HepG2 (cell line): ENCODE data around the gene SLCO4A1. TPM values are rescaled to one million over a fixed set of nuclear protein-coding genes. Genes with fewer than 3 reads are reported as not detected.

ENCODE experiments used
- ATAC-seq: fragments of 200-7000 bp; cut with Tn5 transposase; 3 replicates; pipeline ENCODE4 v1.9.1; 2020; ENCODE audit warnings: mild to moderate bottlenecking, moderate library complexity
- BruUV-seq: library from RNA; stranded (reverse); fragments of 400-500 nt; replicated peaks from 2 replicates; lab custom pipeline; 2021; lab: Mats Ljungman, UMichigan
- CTCF ChIA-PET: fragments of 300-600 bp; formaldehyde crosslinking; extraction: SDS; loops from one replicate; lab custom pipeline; 2021; ENCODE audit warnings: low total read pairs, inconsistent platforms, low intra/inter-chr PET ratio; lab: Yijun Ruan, JAX
- POLR2A ChIA-PET: fragments of 350-600 bp; sonication (Branson Sonifier 250); formaldehyde crosslinking; loops from one replicate; lab custom pipeline; 2020; ENCODE audit warnings: antibody characterized with exemption, inconsistent platforms; lab: Yijun Ruan, JAX
- DNase-seq: peaks from one replicate; pipeline ENCODE4 v3.0.0-alpha.2; 2015; ENCODE audit warnings: low spot score
- FAIRE-seq: peaks from 3 replicates; lab custom pipeline; 2011; peaks lifted over from hg19 to GRCh38; lab: Jason Lieb, UNC
- H2AFZ ChIP-seq: one replicate; pipeline ENCODE4 v1.6.1; 2011; ENCODE audit warnings: low read length, inconsistent platforms
- H3K27ac ChIP-seq: fragments of 300-600 bp; 3 replicates; pipeline ENCODE4 v1.8.0; 2011; ENCODE audit warnings: mixed run types, mild to moderate bottlenecking, mixed read lengths, low read length, inconsistent platforms; ENCODE audit not compliant: insufficient read depth; ENCODE audit errors: extremely low read length
- H3K27me3 ChIP-seq, 2 experiments: fragments of 200-600 bp in 1 of 2; 2 replicates in 1 of 2; 3 replicates in 1 of 2; pipeline versions ENCODE4 v1.6.0 to v1.8.0; 2011; ENCODE audit warnings: low read length in 2 of 2, mild to moderate bottlenecking in 2 of 2, moderate library complexity in 2 of 2, inconsistent platforms in 1 of 2; ENCODE audit not compliant: insufficient read depth in 2 of 2, control insufficient read depth in 1 of 2
- H3K36me3 ChIP-seq, 2 experiments: fragments of 200-600 bp in 1 of 2; replicated peaks in 1 of 2; 2 replicates in 1 of 2; 3 replicates in 1 of 2; pipeline versions ENCODE4 v1.5.1 to v1.8.0; 2011; ENCODE audit warnings: low read length in 2 of 2, inconsistent platforms in 1 of 2; ENCODE audit not compliant: insufficient read depth in 2 of 2, control insufficient read depth in 1 of 2
- H3K4me1 ChIP-seq: 2 replicates; pipeline ENCODE4 v1.5.1; 2012; ENCODE audit warnings: low read length, inconsistent platforms; ENCODE audit not compliant: insufficient read depth
- H3K4me2 ChIP-seq: 2 replicates; pipeline ENCODE4 v1.6.0; 2011; ENCODE audit warnings: low read depth, low read length, inconsistent platforms
- H3K4me3 ChIP-seq, 3 experiments: fragments of 200-600 bp in 1 of 3; sonication (generic), shearing (Covaris generic) in 1 of 3; replicated peaks in 1 of 3; 2 replicates each; pipeline ENCODE4 v1.5.1; 2011 to 2016; ENCODE audit warnings: low read length in 3 of 3, inconsistent platforms in 2 of 3, low read depth in 2 of 3, mild to moderate bottlenecking in 2 of 3, control low read depth in 1 of 3, mixed read lengths in 1 of 3; ENCODE audit not compliant: insufficient read depth in 1 of 3
- H3K79me2 ChIP-seq: one replicate; pipeline ENCODE4 v1.6.1; 2011; ENCODE audit warnings: low read length, inconsistent platforms; ENCODE audit not compliant: insufficient read depth
- H3K9ac ChIP-seq: 2 replicates; pipeline ENCODE4 v1.6.0; 2011; ENCODE audit warnings: mild to moderate bottlenecking, low read depth, low read length, inconsistent platforms; ENCODE audit not compliant: insufficient read depth
- H3K9me3 ChIP-seq: 2 replicates; pipeline ENCODE4 v1.5.1; 2012; ENCODE audit warnings: mild to moderate bottlenecking, low read length
- H4K20me1 ChIP-seq: 2 replicates; pipeline ENCODE4 v1.6.0; 2011; ENCODE audit warnings: inconsistent platforms, mild to moderate bottlenecking, low read length, moderate library complexity; ENCODE audit not compliant: insufficient read depth
- AGO2 ChIP-seq: fragments of 200-400 bp; formaldehyde crosslinking; optimal IDR thresholded peaks from 2 replicates; pipeline ENCODE3; 2017; ENCODE audit warnings: mild to moderate bottlenecking, low read depth, low read length, moderate library complexity
- ARHGAP35 ChIP-seq: sonication (generic); formaldehyde crosslinking; IDR thresholded peaks from 2 replicates; pipeline ENCODE4 v1.9.0; 2022; ENCODE audit warnings: mild to moderate bottlenecking, inconsistent platforms, moderate library complexity, missing genetic modification reagents, borderline replicate concordance
- ASH2L ChIP-seq: fragments of 300-600, 200-600 bp; sonication (generic); IDR thresholded peaks from 2 replicates; pipeline ENCODE4 v1.7.0; 2017; ENCODE audit warnings: low read depth, mild to moderate bottlenecking, moderate library complexity, mixed read lengths, low read length; ENCODE audit not compliant: insufficient read length
- CBX2 ChIP-seq, 2 experiments: fragments of 200-600 bp in 1 of 2; sonication (generic); formaldehyde crosslinking in 1 of 2; IDR thresholded peaks; 2 replicates each; pipeline versions ENCODE4 v1.7.0 to v1.8.1; 2018 to 2022; ENCODE audit warnings: low read depth in 2 of 2, low read length in 1 of 2, mild to moderate bottlenecking in 1 of 2, missing genetic modification reagents in 1 of 2
- DNMT1 ChIP-seq: sonication (generic); formaldehyde crosslinking; IDR thresholded peaks from 2 replicates; pipeline ENCODE4 v1.5.1; 2020; ENCODE audit warnings: mild to moderate bottlenecking, missing genetic modification reagents
- GABPB1 ChIP-seq: IDR thresholded peaks from 2 replicates; pipeline ENCODE4 v1.6.1; 2016; ENCODE audit warnings: mild to moderate bottlenecking, missing genetic modification reagents, moderate library complexity, missing compliant biosample characterization
- HOXA3 ChIP-seq: sonication (generic); formaldehyde crosslinking; IDR thresholded peaks from 2 replicates; pipeline ENCODE4 v1.5.0; 2020; ENCODE audit warnings: missing genetic modification reagents
- HOXA5 ChIP-seq: sonication (generic); formaldehyde crosslinking; IDR thresholded peaks from 2 replicates; pipeline ENCODE4 v1.4.0; 2020; ENCODE audit warnings: missing genetic modification reagents
- KDM6A ChIP-seq: IDR thresholded peaks from 2 replicates; pipeline ENCODE4 v1.6.1; 2016; ENCODE audit warnings: low read depth
- KLF13 ChIP-seq: sonication (generic); formaldehyde crosslinking; IDR thresholded peaks from 2 replicates; pipeline ENCODE4 v1.4.0; 2020; ENCODE audit warnings: mild to moderate bottlenecking, missing genetic modification reagents
- MTA1 ChIP-seq: sonication (generic); formaldehyde crosslinking; IDR thresholded peaks from 2 replicates; pipeline ENCODE4 v1.4.0; 2020; ENCODE audit warnings: missing genetic modification reagents, mild to moderate bottlenecking, borderline replicate concordance
- RBAK ChIP-seq: sonication (generic); formaldehyde crosslinking; IDR thresholded peaks from 2 replicates; pipeline ENCODE4 v1.5.1; 2020; ENCODE audit warnings: mild to moderate bottlenecking, missing genetic modification reagents
- SETDB1 ChIP-seq: sonication (generic); formaldehyde crosslinking; IDR thresholded peaks from 2 replicates; pipeline ENCODE4 v1.5.1; 2020; ENCODE audit warnings: missing genetic modification reagents, mild to moderate bottlenecking, borderline replicate concordance
- ZNF136 ChIP-seq: sonication (generic); formaldehyde crosslinking; IDR thresholded peaks from 2 replicates; pipeline ENCODE4 v1.8.1; 2022; ENCODE audit warnings: low read depth, mild to moderate bottlenecking, moderate library complexity, missing genetic modification reagents
- ZNF224 ChIP-seq: sonication (generic); formaldehyde crosslinking; IDR thresholded peaks from 2 replicates; pipeline ENCODE4 v1.5.0; 2020; ENCODE audit warnings: mild to moderate bottlenecking, missing genetic modification reagents
- ZNF33A ChIP-seq: sonication (generic); formaldehyde crosslinking; IDR thresholded peaks from 2 replicates; pipeline ENCODE4 v1.5.1; 2020; ENCODE audit warnings: missing genetic modification reagents, mild to moderate bottlenecking, moderate library complexity, borderline replicate concordance
- ZNF513 ChIP-seq: sonication (generic); formaldehyde crosslinking; conservative IDR thresholded peaks from 2 replicates; pipeline ENCODE4 v1.5.0; 2020; ENCODE audit warnings: missing genetic modification reagents
- ZNF687 ChIP-seq: sonication (generic); formaldehyde crosslinking; IDR thresholded peaks from 2 replicates; pipeline ENCODE4 v1.5.1; 2020; ENCODE audit warnings: mild to moderate bottlenecking, missing genetic modification reagents, moderate library complexity
- WGBS: methylation state at CpG from one replicate; pipeline ENCODE4 v1.1.6; 2017; ENCODE audit warnings: low lambda C conversion rate; 5-methylcytosine and 5-hydroxymethylcytosine counted together
- in situ Hi-C: cut with HindIII; loops from 2 replicates; pipeline ENCODE4 v1.10.0; 2017; ENCODE audit warnings: low pct_unique_long_range_greater_than_20kb; ENCODE audit not compliant: extremely low pct_ligation_motif_present
- intact Hi-C: fragments of 100-400 bp; cut with micrococcal nuclease; formaldehyde crosslinking; loops from one replicate; pipeline ENCODE4 v1.10.0; 2022; ENCODE audit not compliant: unreplicated experiment
- polyA plus RNA-seq, 8 experiments: library from polyadenylated mRNA; depleted of rRNA in 3 of 8; stranded (reverse) in 7 of 8; unstranded in 1 of 8; fragments of >200 nt; fragmentation: Illumina TruSeq in 4 of 8; extraction: Trizol in 4 of 8; gene quantifications; 2 replicates each; pipeline versions ENCODE4 v1.2.1 to v1.2.3, GENCODE V29; 2011 to 2016; ENCODE audit warnings: low read depth in 4 of 8, missing spikeins in 1 of 8, mixed read lengths in 1 of 8; ENCODE audit not compliant: insufficient read depth in 1 of 8
- total RNA-seq, 5 experiments: library from RNA; depleted of rRNA; stranded (reverse); fragments of >200 nt; fragmentation: Illumina TruSeq; extraction: Trizol; gene quantifications; 2 replicates each; pipeline ENCODE4 v1.2.3, GENCODE V29; 2016; ENCODE audit warnings: low read depth in 1 of 5

SLCO4A1 gene
- total and polyA plus RNA-seq, 2 of the 13 experiments (the other 11 are each of a cell fraction or from before 2014, with no cell fraction given): 55.5 to 112 TPM

GRCh38 chr20:62653951-62654685, 11.8 kb downstream of the SLCO4A1 start:
- Histone ChIP-seq H3K4me1 (peaks cover 33% of the 10 kb centered on the region), H3K9me3 (no peaks in the 10 kb centered on the region), H3K4me3 (no peak overlapping the region), H4K20me1 (no peaks in the 10 kb centered on the region), H2AFZ (no peak overlapping the region), H3K27ac (no peak overlapping the region), H3K79me2 (peaks cover 42% of the 10 kb centered on the region), H3K4me2 (no peak overlapping the region), H3K27me3 (no peaks in the 10 kb centered on the region), H3K9ac (no peak overlapping the region), H3K36me3 (peaks cover 4 to 61% of the 10 kb centered on the region in 2 experiments; a peak in 3 of 5 replicates)
- DNase-seq (no peak), FAIRE-seq (no peak), ATAC-seq (no peak)
- intact Hi-C loops (no loop called here), in situ Hi-C loops (no loop called here)
- peak; percentile 39 for TF ChIP-seq AGO2
- TF ChIP-seq KLF13: no peak
- TF ChIP-seq ZNF513: no peak
- TF ChIP-seq KDM6A (CRISPR knock-in tag): no peak
- no peak for TF ChIP-seq DNMT1
- no peak for TF ChIP-seq ARHGAP35
- TF ChIP-seq SETDB1: no peak
- TF ChIP-seq GABPB1 (CRISPR knock-in tag): peak; percentile 24; the same call in 1 of the 2 replicates
- no peak for TF ChIP-seq ZNF136 (CRISPR knock-in tag)
- TF ChIP-seq ZNF33A: no peak
- 0 out of 2 replicates have a peak, but pooled peaks have one; percentile 18 for TF ChIP-seq HOXA3
- no peak for TF ChIP-seq HOXA5 (CRISPR knock-in tag)
- TF ChIP-seq ZNF687: peak; percentile 39; the same call in 1 of the 2 replicates
- no peak for TF ChIP-seq ASH2L
- TF ChIP-seq RBAK: no peak
- no peak for TF ChIP-seq ZNF224
- TF ChIP-seq MTA1: peak; percentile 41; the same call in 1 of the 2 replicates
- TF ChIP-seq CBX2 (IDR thresholded peaks at IDR 0.05; ENCODE audit: low read depth, low read length): no peak
- TF ChIP-seq CBX2 (CRISPR knock-in tag; IDR thresholded peaks at IDR 0.05; ENCODE audit: low read depth): no peak
- CTCF ChIA-PET: no interaction called here
- POLR2A ChIA-PET: interaction anchor here (1.0 to 3.7 kb wide), 2 partner anchors 12 kb away, joined by 3 to 36 read pairs; partner anchors contain the start of gene SLCO4A1
- BruUV-seq: no TSS peak
- 97% methylated on average over 23 of the region's 24 CpGs for WGBS
